Right lung (tissue), 5 donors: ENCODE results near the gene UFD1. TPM values are rescaled to one million over a fixed set of nuclear protein-coding genes. Genes with fewer than 3 reads are reported as not detected.

Experiments used
- DNase-seq, 2 donors: peaks; one replicate each; pipeline ENCODE4 v3.0.0-alpha.2; 2013
- polyA plus RNA-seq, 5 donors: library from polyadenylated mRNA; unstranded; fragments of 120-200 nt; gene quantifications; one replicate each; pipeline versions ENCODE4 v1.2.1 to v1.2.3, GENCODE V29; 2013; ENCODE audit warnings: inconsistent platforms in 1 of 5, low replicate concordance in 1 of 5; ENCODE audit not compliant: insufficient read length in 5 of 5, insufficient read depth in 1 of 5

The UFD1 gene
- polyA plus RNA-seq, 5 donors, result 58.6 to 76.8 (median 66.4) TPM

- DNase-seq, result no peak
These were observed 19.3 kb upstream of the UFD1 start for GRCh38 chr22:19498154-19498865.

- no peak for DNase-seq
These were observed 18.3 kb upstream of the UFD1 start for GRCh38 chr22:19497245-19497644.

GRCh38 chr22:19496324-19496630 lies 17.3 kb upstream of the UFD1 start:
- no peak for DNase-seq

- DNase-seq, result no peak
These were observed 16.8 kb upstream of the UFD1 start for GRCh38 chr22:19495562-19496323.

- no peak for DNase-seq
These were observed 15.7 kb upstream of the UFD1 start for GRCh38 chr22:19494676-19495173.

GRCh38 chr22:19494001-19494560 lies 15.1 kb upstream of the UFD1 start:
- no peak for DNase-seq

GRCh38 chr22:19492504-19493174 lies 13.6 kb upstream of the UFD1 start:
- no peak for DNase-seq

GRCh38 chr22:19490628-19491230 lies 11.7 kb upstream of the UFD1 start:
- no peak for DNase-seq

GRCh38 chr22:19488884-19489843 lies 10.2 kb upstream of the UFD1 start:
- DNase-seq, result no peak

- DNase-seq, result no peak
These were observed 9.3 kb upstream of the UFD1 start for GRCh38 chr22:19488285-19488684.

- no peak for DNase-seq
These were observed 4.7 kb upstream of the UFD1 start for GRCh38 chr22:19483481-19484244.

- DNase-seq, result no peak
These were observed 3.3 kb upstream of the UFD1 start for GRCh38 chr22:19482297-19482696.

- no peak for DNase-seq
These were observed 1.8 kb upstream of the UFD1 start for GRCh38 chr22:19480789-19481188.

- no peak for DNase-seq
These were observed 1.2 kb upstream of the UFD1 start for GRCh38 chr22:19480173-19480568.

- DNase-seq, result peak; percentile 97 to 98
These were observed 571 bp upstream of the UFD1 start, which contains the start of gene CDC45 for GRCh38 chr22:19479355-19480172. Gene CDC45 (plus strand): TSS chr22:19479920. CDS start chr22:19479969, 49 bp downstream.

GRCh38 chr22:19478045-19478900 lies 720 bp downstream of the UFD1 start:
- DNase-seq, result no peak

- DNase-seq, result peak; percentile 19 to 46
These were observed 1.5 kb downstream of the UFD1 start for GRCh38 chr22:19477321-19478044.
